GM10266 (cell line): ENCODE results near the gene ESM1.

Experiments used
- DNase-seq: peaks from one replicate; pipeline ENCODE4 v3.0.0; 2012; ENCODE audit errors: extremely low spot score
- CTCF ChIP-seq: IDR thresholded peaks from 2 replicates; pipeline ENCODE4 v1.5.1; 2012; ENCODE audit warnings: mild to moderate bottlenecking, low read depth; ENCODE audit not compliant: control insufficient read depth, insufficient read depth; ENCODE audit errors: missing control alignments

ESM1 gene

DNA sequence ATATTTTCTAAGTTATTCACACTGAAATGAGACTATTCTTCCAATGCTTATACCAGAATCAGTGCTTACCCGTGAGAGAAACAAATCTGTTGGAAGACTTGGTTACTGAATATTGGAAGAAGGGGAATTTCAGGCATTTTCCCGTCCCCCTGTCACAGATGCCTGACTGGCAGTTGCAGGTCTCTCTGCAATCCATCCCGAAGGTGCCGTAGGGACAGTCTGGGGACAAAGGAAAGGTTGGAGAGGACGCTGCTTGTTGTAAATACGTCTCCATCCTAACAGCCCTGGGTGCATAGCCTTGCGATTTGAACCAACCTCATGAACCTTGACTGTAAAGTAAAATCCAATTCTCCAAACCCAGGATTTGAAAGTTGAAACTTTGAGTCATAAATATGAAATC lies 3.5 kb downstream of the ESM1 start:
- TF ChIP-seq CTCF: no peak
- no peak for DNase-seq

DNA sequence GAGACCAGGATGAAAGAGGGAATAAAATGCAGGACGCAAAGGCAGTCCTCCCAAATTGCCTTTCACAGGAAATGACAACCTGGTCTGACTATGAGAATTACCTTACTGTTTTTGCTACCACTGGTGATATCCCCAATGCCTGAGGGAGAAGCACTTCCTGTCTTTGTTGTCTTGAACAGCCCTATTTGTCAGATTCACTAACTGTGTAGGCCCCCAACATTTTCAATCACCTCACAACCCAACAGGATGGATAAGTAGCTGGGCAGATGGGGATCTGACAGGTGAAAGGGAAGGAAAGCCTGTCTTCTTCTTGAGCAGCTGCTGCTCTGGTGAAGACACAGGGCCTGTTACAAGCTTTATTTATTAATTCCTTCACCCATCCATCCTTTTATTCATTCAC lies 9.7 kb downstream of the ESM1 start:
- TF ChIP-seq CTCF: no peak
- DNase-seq: no peak

GRCh38 chr5:54969856-54970828 lies 15.3 kb downstream of the ESM1 start:
- TF ChIP-seq CTCF: no peak
- DNase-seq: no peak

GRCh38 chr5:54969242-54969641 lies 16.2 kb downstream of the ESM1 start:
- TF ChIP-seq CTCF: no peak
- DNase-seq: no peak

DNA sequence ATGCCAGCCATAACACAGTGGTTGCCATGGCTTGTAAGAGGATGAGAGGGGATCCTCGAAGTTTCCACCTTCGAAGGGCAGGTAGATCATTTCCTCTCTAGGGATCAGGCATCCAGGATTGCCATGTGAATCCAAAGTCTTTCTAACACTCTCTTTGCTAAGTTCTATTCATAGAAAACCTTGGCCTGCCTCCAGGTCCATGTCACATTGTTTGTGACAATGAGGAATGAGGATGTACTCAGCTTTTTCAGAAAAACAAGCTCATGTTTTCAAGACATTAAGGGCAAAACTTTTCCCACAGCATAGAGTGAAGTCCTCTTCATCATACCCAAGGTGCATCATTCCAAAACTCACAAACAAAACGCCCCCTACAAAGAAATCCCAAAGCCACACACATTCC lies 19.6 kb downstream of the ESM1 start:
- TF ChIP-seq CTCF: no peak
- no peak for DNase-seq

DNA sequence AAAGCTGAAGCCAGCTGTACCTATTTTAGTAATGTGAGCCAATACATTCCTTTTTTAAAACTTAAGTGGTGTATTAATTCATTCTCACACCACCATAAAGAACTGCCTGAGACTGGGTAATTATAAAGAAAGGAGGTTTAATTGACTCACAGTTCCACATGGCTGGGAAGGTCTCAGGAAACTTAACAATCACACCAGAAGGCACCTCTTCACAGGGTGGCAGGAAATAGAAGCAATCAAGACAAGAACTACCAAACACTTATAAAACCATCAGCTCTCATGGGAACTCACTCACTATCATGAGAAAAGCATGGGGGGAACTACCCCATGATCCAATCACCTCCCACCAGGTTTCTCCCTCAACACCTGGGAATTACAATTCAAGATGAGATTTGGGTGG lies 21.0 kb downstream of the ESM1 start:
- TF ChIP-seq CTCF: no peak
- no peak for DNase-seq
